ENCODE measurements around the gene TRIM42. TPM values are rescaled to one million over a fixed set of nuclear protein-coding genes. Genes with fewer than 3 reads are reported as not detected.

TRIM42 gene
- total and polyA plus RNA-seq, 2 of the 8 experiments (the other 6 are each of a cell fraction or from before 2014, with no cell fraction given): not detected

- TF ChIP-seq CBX5 (IDR thresholded peaks at IDR 0.05; ENCODE audit: low read depth, low read length) (no peak), RXRA (IDR thresholded peaks at IDR 0.05; ENCODE audit: insufficient read depth, low read depth, low read length) (no peak), JUN (IDR thresholded peaks at IDR 0.05; ENCODE audit: low read depth, low read length) (no peak)
Observed at GRCh38 chr3:140705954-140706353, 28.1 kb downstream of the TRIM42 start (continued).
